ENCODE results near the gene BTG4. TPM values are rescaled to one million over a fixed set of nuclear protein-coding genes. Genes with fewer than 3 reads are reported as not detected.
A peak's percentile ranks its signal among the peaks of the same experiment; 100 is the strongest.

The BTG4 gene
- total and polyA plus RNA-seq, 9 of the 15 experiments (the other 6 are each of a cell fraction or from before 2014, with no cell fraction given): not detected

DNA sequence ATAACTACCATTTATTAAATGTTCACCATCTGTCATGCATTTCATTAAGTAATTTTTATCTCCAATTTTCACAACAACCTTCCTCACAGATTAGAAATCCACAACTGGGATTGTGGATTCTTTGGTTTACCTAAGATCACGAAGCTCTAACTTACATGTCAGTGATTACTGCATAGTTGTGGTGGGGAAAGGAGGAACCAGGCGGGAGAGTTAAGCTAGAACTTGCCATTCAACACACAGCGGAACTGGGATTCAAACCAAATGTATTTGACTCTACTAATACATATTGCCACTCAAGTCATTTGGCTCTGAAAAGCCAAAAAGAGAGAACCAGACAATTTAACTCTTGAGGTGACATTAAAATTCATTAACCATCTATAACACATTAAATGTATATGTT lies 17.9 kb upstream of the BTG4 start:
- ChIA-PET POLR2A (interaction anchor here (0.7 kb wide), 1 partner anchor 1329 kb away, joined by 3 read pairs; no protein-coding TSS in a partner anchor), CTCF (ENCODE audit: low intra/inter-chr PET ratio) (no interaction called here)
- no TSS peak for BruUV-seq (replicated peaks)
- Histone ChIP-seq H3K79me2 (ENCODE audit: control insufficient read depth, insufficient read depth, low read length) (no peaks in the 10 kb centered on the region), H3K4me3 (no peak overlapping the region), H3K27me3 (ENCODE audit: control insufficient read depth in 2 of 2, insufficient read depth in 2 of 2, low read length in 2 of 2) (peaks cover 6 to 12% of the 10 kb centered on the region in 2 experiments; a peak in 3 of 5 replicates), H3K9ac (ENCODE audit: insufficient read depth in 1 of 2, low read depth in 2 of 2, low read length in 2 of 2) (no peak overlapping the region), H3K4me1 (replicated peaks in 1 of 2; ENCODE audit: control insufficient read depth in 2 of 2, insufficient read depth in 2 of 2, low read length in 2 of 2) (no peaks in the 10 kb centered on the region), H4K20me1 (replicated peaks; ENCODE audit: control insufficient read depth, insufficient read depth, low read length) (no peaks in the 10 kb centered on the region), H3K36me3 (ENCODE audit: control insufficient read depth, insufficient read depth, low read length) (no peaks in the 10 kb centered on the region), H3K9me1 (ENCODE audit: control insufficient read depth, insufficient read depth, low read length) (no peaks in the 10 kb centered on the region), H2AFZ (ENCODE audit: low read depth, low read length) (no peak overlapping the region), H3K9me3 (replicated peaks; ENCODE audit: control insufficient read depth, insufficient read depth, low read depth, low read length) (no peaks in the 10 kb centered on the region), H3K27ac (ENCODE audit: extremely low read depth, low read depth, low read length) (no peak overlapping the region), H3K4me2 (ENCODE audit: insufficient read depth, low read length) (no peak overlapping the region)
- in situ Hi-C loops (cut with MboI) (no loop called here), intact Hi-C loops (cut with micrococcal nuclease) (no loop called here)
- DNase-seq (ENCODE audit: extremely low read depth in 1 of 4, low spot score in 3 of 4): no peak
- TF ChIP-seq SMAD4 (CRISPR knock-in tag; conservative IDR thresholded peaks at IDR 0.05) (no peak), KDM1A (IDR thresholded peaks at IDR 0.05) (0 out of 4 replicates have a peak, but pooled peaks of 1 of the 2 experiments have one; percentile 13)
- ATAC-seq: no peak
- no peak for FAIRE-seq
- WGBS (ENCODE audit: insufficient coverage, low coverage, missing lambda C conversion rate): 0% methylated on average over 3 of the region's 3 CpGs

DNA sequence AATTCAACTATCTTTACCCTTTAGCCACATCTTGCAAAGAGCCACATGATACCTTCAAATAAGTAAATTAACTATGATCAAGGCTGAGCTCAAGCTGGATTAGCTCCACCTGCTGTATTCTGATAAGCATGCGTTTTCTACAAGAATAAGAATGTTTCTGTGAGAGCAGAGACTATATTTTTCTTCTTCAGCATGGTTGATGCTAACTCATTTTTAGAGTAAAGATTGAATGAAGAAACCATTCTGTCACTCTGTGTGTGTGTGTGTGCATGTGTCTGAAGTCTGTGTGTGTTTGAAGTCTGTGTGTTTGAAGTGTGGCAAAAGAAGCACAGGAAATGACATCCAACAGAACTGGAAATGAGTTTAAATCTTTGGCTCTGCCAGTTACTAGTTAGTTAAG lies 16.4 kb upstream of the BTG4 start:
- no peaks in the 10 kb centered on the region for H3K9me1 ChIP-seq (ENCODE audit: control insufficient read depth, insufficient read depth, low read length)
- peaks cover 4 to 13% of the 10 kb centered on the region in 2 experiments; a peak in 3 of 5 replicates for H3K27me3 ChIP-seq (ENCODE audit: control insufficient read depth in 2 of 2, insufficient read depth in 2 of 2, low read length in 2 of 2)
- no peak overlapping the region for H2AFZ ChIP-seq (ENCODE audit: low read depth, low read length)
- no peaks in the 10 kb centered on the region for H3K79me2 ChIP-seq (ENCODE audit: control insufficient read depth, insufficient read depth, low read length)
- ATAC-seq (no peak), DNase-seq (ENCODE audit: extremely low read depth in 1 of 4, low spot score in 3 of 4) (no peak), FAIRE-seq (no peak)
- H4K20me1 ChIP-seq (replicated peaks; ENCODE audit: control insufficient read depth, insufficient read depth, low read length): no peaks in the 10 kb centered on the region
- no peak overlapping the region for H3K9ac ChIP-seq (ENCODE audit: insufficient read depth in 1 of 2, low read depth in 2 of 2, low read length in 2 of 2)
- H3K4me1 ChIP-seq (replicated peaks in 1 of 2; ENCODE audit: control insufficient read depth in 2 of 2, insufficient read depth in 2 of 2, low read length in 2 of 2): no peaks in the 10 kb centered on the region
- ChIA-PET CTCF (ENCODE audit: low intra/inter-chr PET ratio) (no interaction called here), POLR2A (no interaction called here)
- intact Hi-C loops (cut with micrococcal nuclease): no loop called here
- in situ Hi-C loops (cut with MboI): no loop called here
- H3K27ac ChIP-seq (ENCODE audit: extremely low read depth, low read depth, low read length): no peak overlapping the region
- TF ChIP-seq ATF7 (IDR thresholded peaks at IDR 0.05) (no peak), ZZZ3 (IDR thresholded peaks at IDR 0.05) (no peak), GATA2 (CRISPR knock-in tag; IDR thresholded peaks at IDR 0.05) (no peak), FOXJ3 (CRISPR knock-in tag; IDR thresholded peaks at IDR 0.05) (no peak), TCF3 (CRISPR knock-in tag; IDR thresholded peaks at IDR 0.05) (no peak), CBX1 (IDR thresholded peaks at IDR 0.05; ENCODE audit: low read depth) (no peak), POLR2H (tag; IDR thresholded peaks at IDR 0.05; ENCODE audit: low read depth) (no peak)
- no TSS peak for BruUV-seq (replicated peaks)
- H3K4me2 ChIP-seq (ENCODE audit: insufficient read depth, low read length): no peak overlapping the region
- H3K36me3 ChIP-seq (ENCODE audit: control insufficient read depth, insufficient read depth, low read length): no peaks in the 10 kb centered on the region
- no peaks in the 10 kb centered on the region for H3K9me3 ChIP-seq (replicated peaks; ENCODE audit: control insufficient read depth, insufficient read depth, low read depth, low read length)
- 0% methylated on average over 1 of the region's 1 CpG for WGBS (ENCODE audit: insufficient coverage, low coverage, missing lambda C conversion rate)
- H3K4me3 ChIP-seq: no peak overlapping the region

Data from K562 (cell line).